HepG2 (cell line): ENCODE data around the gene TBXAS1. TPM values are rescaled to one million over a fixed set of nuclear protein-coding genes. Genes with fewer than 3 reads are reported as not detected.

ENCODE experiments used
- ATAC-seq: fragments of 200-7000 bp; cut with Tn5 transposase; 3 replicates; pipeline ENCODE4 v1.9.1; 2020; ENCODE audit warnings: mild to moderate bottlenecking, moderate library complexity
- BruUV-seq: library from RNA; stranded (reverse); fragments of 400-500 nt; replicated peaks from 2 replicates; lab custom pipeline; 2021; lab: Mats Ljungman, UMichigan
- CTCF ChIA-PET: fragments of 300-600 bp; formaldehyde crosslinking; extraction: SDS; loops from one replicate; lab custom pipeline; 2021; ENCODE audit warnings: low total read pairs, inconsistent platforms, low intra/inter-chr PET ratio; lab: Yijun Ruan, JAX
- POLR2A ChIA-PET: fragments of 350-600 bp; sonication (Branson Sonifier 250); formaldehyde crosslinking; loops from one replicate; lab custom pipeline; 2020; ENCODE audit warnings: antibody characterized with exemption, inconsistent platforms; lab: Yijun Ruan, JAX
- DNase-seq: peaks from one replicate; pipeline ENCODE4 v3.0.0-alpha.2; 2015; ENCODE audit warnings: low spot score
- FAIRE-seq: peaks from 3 replicates; lab custom pipeline; 2011; peaks lifted over from hg19 to GRCh38; lab: Jason Lieb, UNC
- H2AFZ ChIP-seq: one replicate; pipeline ENCODE4 v1.6.1; 2011; ENCODE audit warnings: low read length, inconsistent platforms
- H3K27ac ChIP-seq: fragments of 300-600 bp; 3 replicates; pipeline ENCODE4 v1.8.0; 2011; ENCODE audit warnings: mixed run types, mild to moderate bottlenecking, mixed read lengths, low read length, inconsistent platforms; ENCODE audit not compliant: insufficient read depth; ENCODE audit errors: extremely low read length
- H3K27me3 ChIP-seq, 2 experiments: fragments of 200-600 bp in 1 of 2; 2 replicates in 1 of 2; 3 replicates in 1 of 2; pipeline versions ENCODE4 v1.6.0 to v1.8.0; 2011; ENCODE audit warnings: low read length in 2 of 2, mild to moderate bottlenecking in 2 of 2, moderate library complexity in 2 of 2, inconsistent platforms in 1 of 2; ENCODE audit not compliant: insufficient read depth in 2 of 2, control insufficient read depth in 1 of 2
- H3K36me3 ChIP-seq, 2 experiments: fragments of 200-600 bp in 1 of 2; replicated peaks in 1 of 2; 2 replicates in 1 of 2; 3 replicates in 1 of 2; pipeline versions ENCODE4 v1.5.1 to v1.8.0; 2011; ENCODE audit warnings: low read length in 2 of 2, inconsistent platforms in 1 of 2; ENCODE audit not compliant: insufficient read depth in 2 of 2, control insufficient read depth in 1 of 2
- H3K4me1 ChIP-seq: 2 replicates; pipeline ENCODE4 v1.5.1; 2012; ENCODE audit warnings: low read length, inconsistent platforms; ENCODE audit not compliant: insufficient read depth
- H3K4me2 ChIP-seq: 2 replicates; pipeline ENCODE4 v1.6.0; 2011; ENCODE audit warnings: low read depth, low read length, inconsistent platforms
- H3K4me3 ChIP-seq, 3 experiments: fragments of 200-600 bp in 1 of 3; sonication (generic), shearing (Covaris generic) in 1 of 3; replicated peaks in 1 of 3; 2 replicates each; pipeline ENCODE4 v1.5.1; 2011 to 2016; ENCODE audit warnings: low read length in 3 of 3, inconsistent platforms in 2 of 3, low read depth in 2 of 3, mild to moderate bottlenecking in 2 of 3, control low read depth in 1 of 3, mixed read lengths in 1 of 3; ENCODE audit not compliant: insufficient read depth in 1 of 3
- H3K79me2 ChIP-seq: one replicate; pipeline ENCODE4 v1.6.1; 2011; ENCODE audit warnings: low read length, inconsistent platforms; ENCODE audit not compliant: insufficient read depth
- H3K9ac ChIP-seq: 2 replicates; pipeline ENCODE4 v1.6.0; 2011; ENCODE audit warnings: mild to moderate bottlenecking, low read depth, low read length, inconsistent platforms; ENCODE audit not compliant: insufficient read depth
- H3K9me3 ChIP-seq: 2 replicates; pipeline ENCODE4 v1.5.1; 2012; ENCODE audit warnings: mild to moderate bottlenecking, low read length
- H4K20me1 ChIP-seq: 2 replicates; pipeline ENCODE4 v1.6.0; 2011; ENCODE audit warnings: inconsistent platforms, mild to moderate bottlenecking, low read length, moderate library complexity; ENCODE audit not compliant: insufficient read depth
- CBX1 ChIP-seq: IDR thresholded peaks from one replicate; pipeline ENCODE4 v1.6.1; 2016; ENCODE audit warnings: antibody characterized with exemption, low read depth
- CCDC6 ChIP-seq: sonication (generic); formaldehyde crosslinking; IDR thresholded peaks from 2 replicates; pipeline ENCODE4 v1.8.1; 2022; ENCODE audit warnings: mild to moderate bottlenecking, missing genetic modification reagents, moderate library complexity
- FOXC1 ChIP-seq: sonication (generic); formaldehyde crosslinking; IDR thresholded peaks from 2 replicates; pipeline ENCODE4 v1.8.0; 2022; ENCODE audit warnings: mild to moderate bottlenecking, missing genetic modification reagents, borderline replicate concordance
- HIVEP1 ChIP-seq: sonication (generic); formaldehyde crosslinking; IDR thresholded peaks from 2 replicates; pipeline ENCODE4 v1.4.0; 2020; ENCODE audit warnings: mild to moderate bottlenecking, missing genetic modification reagents
- RORA ChIP-seq: sonication (generic); formaldehyde crosslinking; IDR thresholded peaks from 2 replicates; pipeline ENCODE4 v1.5.0; 2020; ENCODE audit warnings: mild to moderate bottlenecking, missing genetic modification reagents, moderate library complexity
- ZBTB8A ChIP-seq: sonication (generic); formaldehyde crosslinking; IDR thresholded peaks from 2 replicates; pipeline ENCODE4 v1.4.0; 2020; ENCODE audit warnings: mild to moderate bottlenecking, low read depth, missing genetic modification reagents, borderline replicate concordance
- ZNF264 ChIP-seq: sonication (generic); formaldehyde crosslinking; IDR thresholded peaks from 2 replicates; pipeline ENCODE4 v1.4.0; 2020; ENCODE audit warnings: missing genetic modification reagents
- ZNF615 ChIP-seq: sonication (generic); formaldehyde crosslinking; IDR thresholded peaks from 2 replicates; pipeline ENCODE4 v1.5.0; 2020; ENCODE audit warnings: mild to moderate bottlenecking, missing genetic modification reagents, borderline replicate concordance
- WGBS: methylation state at CpG from one replicate; pipeline ENCODE4 v1.1.6; 2017; ENCODE audit warnings: low lambda C conversion rate; 5-methylcytosine and 5-hydroxymethylcytosine counted together
- in situ Hi-C: cut with HindIII; loops from 2 replicates; pipeline ENCODE4 v1.10.0; 2017; ENCODE audit warnings: low pct_unique_long_range_greater_than_20kb; ENCODE audit not compliant: extremely low pct_ligation_motif_present
- intact Hi-C: fragments of 100-400 bp; cut with micrococcal nuclease; formaldehyde crosslinking; loops from one replicate; pipeline ENCODE4 v1.10.0; 2022; ENCODE audit not compliant: unreplicated experiment
- polyA plus RNA-seq, 8 experiments: library from polyadenylated mRNA; depleted of rRNA in 3 of 8; stranded (reverse) in 7 of 8; unstranded in 1 of 8; fragments of >200 nt; fragmentation: Illumina TruSeq in 4 of 8; extraction: Trizol in 4 of 8; gene quantifications; 2 replicates each; pipeline versions ENCODE4 v1.2.1 to v1.2.3, GENCODE V29; 2011 to 2016; ENCODE audit warnings: low read depth in 4 of 8, missing spikeins in 1 of 8, mixed read lengths in 1 of 8; ENCODE audit not compliant: insufficient read depth in 1 of 8
- total RNA-seq, 5 experiments: library from RNA; depleted of rRNA; stranded (reverse); fragments of >200 nt; fragmentation: Illumina TruSeq; extraction: Trizol; gene quantifications; 2 replicates each; pipeline ENCODE4 v1.2.3, GENCODE V29; 2016; ENCODE audit warnings: low read depth in 1 of 5
- TF ChIP-seq, protein P1 (sequence below): IDR thresholded peaks from 2 replicates; pipeline ENCODE4 v1.6.1; 2016; ENCODE audit warnings: missing genetic modification reagents, missing compliant biosample characterization

TBXAS1 gene
- total and polyA plus RNA-seq, 2 of the 13 experiments (the other 11 are each of a cell fraction or from before 2014, with no cell fraction given) = 4.0 to 4.9 TPM

- Histone ChIP-seq H3K27ac (no peak overlapping the region), H3K4me1 (peaks cover 23% of the 10 kb centered on the region), H3K36me3 (no peaks in the 10 kb centered on the region), H3K4me3 (no peak overlapping the region), H4K20me1 (no peaks in the 10 kb centered on the region), H3K79me2 (no peaks in the 10 kb centered on the region), H3K9me3 (no peaks in the 10 kb centered on the region), H2AFZ (no peak overlapping the region), H3K9ac (no peak overlapping the region), H3K27me3 (peaks cover 1 to 3% of the 10 kb centered on the region in 2 experiments; a peak in 2 of 5 replicates), H3K4me2 (no peak overlapping the region)
- POLR2A ChIA-PET = no interaction called here
- FAIRE-seq = no peak
- 63% methylated on average over 3 of the region's 3 CpGs for WGBS
- no TSS peak for BruUV-seq
- ATAC-seq = no peak
- no peak for DNase-seq
- CTCF ChIA-PET = no interaction called here
- in situ Hi-C loops (no loop called here), intact Hi-C loops (no loop called here)
- TF ChIP-seq ZNF615 = no peak
- TF ChIP-seq HIVEP1 (CRISPR knock-in tag) = no peak
- no peak for TF ChIP-seq RORA (CRISPR knock-in tag)
- no peak for TF ChIP-seq FOXC1 (CRISPR knock-in tag)
- TF ChIP-seq ZBTB8A (CRISPR knock-in tag) = no peak
- TF ChIP-seq CBX1 = no peak
Measured at GRCh38 chr7:139947021-139947420, 118.0 kb downstream of the TBXAS1 start.

GRCh38 chr7:139948167-139948566 lies 119.1 kb downstream of the TBXAS1 start:
- POLR2A ChIA-PET = interaction anchor here (0.7 kb wide), 1 partner anchor 29 kb away, joined by 3 read pairs; no protein-coding TSS in a partner anchor
- Histone ChIP-seq H3K9me3 (no peaks in the 10 kb centered on the region), H3K36me3 (no peaks in the 10 kb centered on the region), H2AFZ (no peak overlapping the region), H3K27ac (no peak overlapping the region), H3K4me3 (no peak overlapping the region), H3K4me2 (no peak overlapping the region), H3K9ac (no peak overlapping the region), H4K20me1 (0 out of 2 replicates have a peak, but pooled peaks cover under 1% of the 10 kb centered on the region), H3K4me1 (peaks cover 23% of the 10 kb centered on the region), H3K27me3 (peaks cover 1 to 3% of the 10 kb centered on the region in 2 experiments; a peak in 3 of 5 replicates), H3K79me2 (no peaks in the 10 kb centered on the region)
- intact Hi-C loops = loop anchor here (2.0 kb wide), 1 partner anchor 19 kb away; no protein-coding TSS in a partner anchor
- in situ Hi-C loops = no loop called here
- ATAC-seq (no peak), DNase-seq (no peak), FAIRE-seq (no peak)
- WGBS = 71% methylated on average over 2 of the region's 2 CpGs
- CTCF ChIA-PET = no interaction called here
- BruUV-seq = no TSS peak
- peak; percentile 93 for TF ChIP-seq ZNF264 (CRISPR knock-in tag)
- TF ChIP-seq, protein P1, sequence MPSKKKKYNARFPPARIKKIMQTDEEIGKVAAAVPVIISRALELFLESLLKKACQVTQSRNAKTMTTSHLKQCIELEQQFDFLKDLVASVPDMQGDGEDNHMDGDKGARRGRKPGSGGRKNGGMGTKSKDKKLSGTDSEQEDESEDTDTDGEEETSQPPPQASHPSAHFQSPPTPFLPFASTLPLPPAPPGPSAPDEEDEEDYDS = no peak
- TF ChIP-seq CCDC6 = no peak
